GM21526 (cell line): ENCODE data around the gene POLR3E.
A peak's percentile ranks its signal among the peaks of the same experiment; 100 is the strongest.
"Not testable (repeated sequence)": the region's sequence is repeated elsewhere in the genome, so short reads cannot be mapped to it uniquely, and the experiment has no call there.

Experiments
- ATAC-seq: cut with Tn5 transposase; IDR thresholded peaks from one replicate; pipeline ENCODE4 v1.9.1; 2021; ENCODE audit warnings: moderate library complexity; ENCODE audit not compliant: unreplicated experiment, low FRiP score

Gene POLR3E

GRCh38 chr16:22291020-22291419, 6.2 kb upstream of the POLR3E start:
- no peak for ATAC-seq

- no peak for ATAC-seq
Observed at GRCh38 chr16:22291860-22292318, 5.3 kb upstream of the POLR3E start.

GRCh38 chr16:22292320-22292719, 4.9 kb upstream of the POLR3E start:
- ATAC-seq = no peak

- no peak for ATAC-seq
Observed at GRCh38 chr16:22293137-22294106, 3.8 kb upstream of the POLR3E start.

- no peak for ATAC-seq
Observed at GRCh38 chr16:22296225-22297113, 740 bp upstream of the POLR3E start.

- peak; percentile 31 for ATAC-seq
Observed at GRCh38 chr16:22297871-22298733, 893 bp downstream of the POLR3E start.

GRCh38 chr16:22299036-22299435, 1.8 kb downstream of the POLR3E start:
- no peak for ATAC-seq

GRCh38 chr16:22300427-22301071, 3.3 kb downstream of the POLR3E start:
- ATAC-seq = no peak

- ATAC-seq = not testable (repeated sequence)
Observed at GRCh38 chr16:22301423-22301822, 4.2 kb downstream of the POLR3E start.

- no peak for ATAC-seq
Observed at GRCh38 chr16:22302776-22303363, 5.7 kb downstream of the POLR3E start.

- no peak for ATAC-seq
Observed at GRCh38 chr16:22304411-22304810, 7.2 kb downstream of the POLR3E start.

- no peak for ATAC-seq
Observed at GRCh38 chr16:22306788-22307187, 9.6 kb downstream of the POLR3E start.

GRCh38 chr16:22307838-22308237, 10.6 kb downstream of the POLR3E start:
- no peak for ATAC-seq

GRCh38 chr16:22308824-22309520, 11.8 kb downstream of the POLR3E start:
- ATAC-seq = no peak

- no peak for ATAC-seq
Observed at GRCh38 chr16:22311520-22311919, 14.3 kb downstream of the POLR3E start.

GRCh38 chr16:22312897-22313781, 15.9 kb downstream of the POLR3E start:
- no peak for ATAC-seq

- ATAC-seq = no peak
Observed at GRCh38 chr16:22313876-22314470, 16.8 kb downstream of the POLR3E start.
